Keratinocyte (primary cell): Measurements from ENCODE around the gene IRF1.

Experiments used
- EZH2 ChIP-seq: IDR thresholded peaks from one replicate; pipeline ENCODE4 v1.6.1; 2012; ENCODE audit warnings: inconsistent platforms, mild to moderate bottlenecking, low read length, moderate library complexity
- TF ChIP-seq, protein P1 (sequence below), 3 experiments: IDR thresholded peaks in 1 of 3; conservative IDR thresholded peaks in 1 of 3; optimal IDR thresholded peaks in 1 of 3; 2 replicates in 2 of 3; 3 replicates in 1 of 3; pipeline versions ENCODE3 to v1.5.1; 2011; ENCODE audit warnings: low read length in 3 of 3, mild to moderate bottlenecking in 3 of 3, moderate library complexity in 2 of 3, control low read depth in 1 of 3, inconsistent platforms in 1 of 3; ENCODE audit not compliant: insufficient read depth in 2 of 3; ENCODE audit errors: extremely low read depth in 1 of 3

DNA sequence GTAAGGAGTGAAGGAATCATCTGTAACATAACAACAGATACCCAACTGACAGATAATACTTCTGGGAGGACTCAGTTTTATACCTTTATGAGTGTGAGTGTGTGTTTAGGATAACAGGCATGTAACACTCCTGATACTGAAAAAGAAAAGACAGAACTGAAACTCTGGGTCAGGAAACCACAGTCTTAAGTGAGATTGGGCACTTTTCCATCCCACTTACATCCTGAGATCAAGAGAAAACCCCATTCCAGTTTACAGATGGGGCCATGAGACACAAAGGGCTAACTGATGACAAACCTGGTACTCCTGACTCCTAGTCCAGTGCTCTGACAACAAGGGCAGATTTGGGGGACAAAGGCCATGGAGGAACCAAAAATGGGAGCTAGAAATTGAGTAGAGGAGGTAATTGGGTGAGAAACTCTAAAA lies 34.7 kb upstream of the IRF1 start:
- TF ChIP-seq, protein P1, sequence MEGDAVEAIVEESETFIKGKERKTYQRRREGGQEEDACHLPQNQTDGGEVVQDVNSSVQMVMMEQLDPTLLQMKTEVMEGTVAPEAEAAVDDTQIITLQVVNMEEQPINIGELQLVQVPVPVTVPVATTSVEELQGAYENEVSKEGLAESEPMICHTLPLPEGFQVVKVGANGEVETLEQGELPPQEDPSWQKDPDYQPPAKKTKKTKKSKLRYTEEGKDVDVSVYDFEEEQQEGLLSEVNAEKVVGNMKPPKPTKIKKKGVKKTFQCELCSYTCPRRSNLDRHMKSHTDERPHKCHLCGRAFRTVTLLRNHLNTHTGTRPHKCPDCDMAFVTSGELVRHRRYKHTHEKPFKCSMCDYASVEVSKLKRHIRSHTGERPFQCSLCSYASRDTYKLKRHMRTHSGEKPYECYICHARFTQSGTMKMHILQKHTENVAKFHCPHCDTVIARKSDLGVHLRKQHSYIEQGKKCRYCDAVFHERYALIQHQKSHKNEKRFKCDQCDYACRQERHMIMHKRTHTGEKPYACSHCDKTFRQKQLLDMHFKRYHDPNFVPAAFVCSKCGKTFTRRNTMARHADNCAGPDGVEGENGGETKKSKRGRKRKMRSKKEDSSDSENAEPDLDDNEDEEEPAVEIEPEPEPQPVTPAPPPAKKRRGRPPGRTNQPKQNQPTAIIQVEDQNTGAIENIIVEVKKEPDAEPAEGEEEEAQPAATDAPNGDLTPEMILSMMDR (optimal IDR thresholded peaks at IDR 0.05 in 1 of 3, IDR thresholded peaks at IDR 0.05 in 1 of 3, conservative IDR thresholded peaks at IDR 0.05 in 1 of 3; ENCODE audit: extremely low read depth in 1 of 3, insufficient read depth in 2 of 3, low read length in 3 of 3) = no peak
- no peak for TF ChIP-seq EZH2
